Thymus (tissue), 11 donors: ENCODE data around the gene IL21. TPM values are rescaled to one million over a fixed set of nuclear protein-coding genes. Genes with fewer than 3 reads are reported as not detected.
A peak's percentile ranks its signal among the peaks of the same experiment; 100 is the strongest.
"Not testable (repeated sequence)": the region's sequence is repeated elsewhere in the genome, so short reads cannot be mapped to it uniquely, and the experiment has no call there.

ENCODE experiments used
- DNase-seq, 9 donors: peaks; one replicate each; pipeline ENCODE4 v3.0.0-alpha.2; 2013; ENCODE audit warnings: low spot score in 9 of 9, low read depth in 6 of 9, missing footprints in 1 of 9
- H3K27ac ChIP-seq, 2 donors: one replicate each; pipeline ENCODE4 v1.5.1; 2013; ENCODE audit warnings: control low read depth in 1 of 2, low read depth in 1 of 2, low read length in 1 of 2, mild to moderate bottlenecking in 1 of 2, moderate library complexity in 1 of 2
- H3K27me3 ChIP-seq, 2 donors: one replicate each; pipeline ENCODE4 v1.5.1; 2013; ENCODE audit warnings: low read length in 1 of 2; ENCODE audit not compliant: control insufficient read depth in 2 of 2, insufficient read depth in 1 of 2
- H3K36me3 ChIP-seq, 2 donors: one replicate each; pipeline ENCODE4 v1.5.1; 2013; ENCODE audit warnings: low read length in 1 of 2, mild to moderate bottlenecking in 1 of 2, moderate library complexity in 1 of 2; ENCODE audit not compliant: control insufficient read depth in 2 of 2, insufficient read depth in 2 of 2
- H3K4me1 ChIP-seq, 2 donors: one replicate each; pipeline ENCODE4 v1.5.1; 2013; ENCODE audit warnings: low read length in 2 of 2; ENCODE audit not compliant: control insufficient read depth in 2 of 2, insufficient read depth in 2 of 2
- H3K4me3 ChIP-seq, 2 donors: one replicate each; pipeline ENCODE4 v1.5.1; 2013; ENCODE audit warnings: low read length in 2 of 2, control low read depth in 1 of 2, mild to moderate bottlenecking in 1 of 2
- H3K9me3 ChIP-seq, 2 donors: one replicate each; pipeline ENCODE4 v1.5.1; 2013; ENCODE audit warnings: low read length in 1 of 2, mild to moderate bottlenecking in 1 of 2; ENCODE audit not compliant: control insufficient read depth in 2 of 2, insufficient read depth in 1 of 2
- WGBS: extraction: QIAGEN DNeasy Blood & Tissue Kit; methylation state at CpG from one replicate; pipeline ENCODE4 v1.1.7; 2013; 5-methylcytosine and 5-hydroxymethylcytosine counted together
- polyA plus RNA-seq: library from polyadenylated mRNA; stranded (reverse); fragments of 200-250 nt; gene quantifications from one replicate; pipeline ENCODE4 v1.2.3, GENCODE V29; 2013
- total RNA-seq: library from RNA; stranded (reverse); fragments of 120-200 nt; gene quantifications from one replicate; pipeline ENCODE4 v1.2.4, GENCODE V29; 2013
- donor health status: healthy.

Gene IL21
- total and polyA plus RNA-seq, 2 donors: 0.19 to 0.48 TPM

DNA sequence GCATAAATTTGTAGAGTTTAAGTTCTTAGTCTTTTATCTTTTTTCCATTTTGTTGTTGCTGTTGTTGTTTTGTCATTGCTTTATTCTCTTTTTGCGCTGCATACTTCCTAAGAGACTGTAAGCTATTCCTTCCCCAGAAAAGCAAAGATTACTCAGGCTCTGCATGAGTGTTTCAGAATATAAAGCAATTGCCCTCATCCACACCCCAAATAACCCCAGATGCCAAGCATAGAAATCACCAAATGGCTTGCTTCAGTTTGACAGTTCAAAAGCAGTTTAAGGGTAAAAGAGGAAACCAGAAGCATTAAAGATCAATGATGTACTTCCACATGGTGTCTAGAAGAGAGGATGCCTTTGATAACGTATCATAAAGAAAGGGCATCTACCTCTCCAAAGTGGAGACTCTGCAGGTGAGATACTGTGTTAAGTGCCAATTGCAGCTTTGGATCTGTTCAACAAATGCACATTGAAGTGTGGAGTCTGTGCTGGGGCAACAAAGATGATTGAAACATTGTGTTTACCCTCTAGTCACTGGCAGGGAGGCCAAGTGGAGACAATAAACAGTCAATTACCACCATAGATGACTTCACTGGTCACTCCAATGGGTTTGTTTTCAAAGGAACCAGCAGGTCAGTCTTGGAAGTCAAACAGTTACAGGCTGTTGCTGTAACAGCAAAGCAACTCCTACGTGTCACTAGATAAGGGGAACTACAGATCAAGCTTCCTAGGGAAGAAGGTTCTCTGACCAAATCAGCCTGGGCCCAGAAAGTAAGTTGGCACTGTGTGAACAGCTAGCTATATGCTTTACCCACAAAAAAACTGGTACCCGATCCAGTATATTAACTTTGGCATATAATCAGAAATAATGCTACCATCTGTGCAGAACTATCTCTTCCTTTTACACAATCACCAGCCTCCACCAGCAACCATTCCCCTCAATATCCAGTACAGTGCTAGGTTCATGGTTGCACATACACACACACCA is 40.6 kb upstream of the IL21 start:
- Histone ChIP-seq H3K4me1 (no peaks in the 10 kb centered on the region), H3K27ac (no peak overlapping the region), H3K4me3 (no peak overlapping the region), H3K9me3 (no peaks in the 10 kb centered on the region), H3K27me3 (no peaks in the 10 kb centered on the region), H3K36me3 (no peaks in the 10 kb centered on the region)
- DNase-seq: peak in 1 of 9 donors; percentile 19
- WGBS: 79% methylated on average over 4 of the region's 4 CpGs

GRCh38 chr4:122658818-122659295 is 38.0 kb upstream of the IL21 start:
- no peak overlapping the region for H3K4me3 ChIP-seq
- H3K27me3 ChIP-seq: no peaks in the 10 kb centered on the region
- no peak overlapping the region for H3K27ac ChIP-seq
- H3K9me3 ChIP-seq: no peaks in the 10 kb centered on the region
- WGBS: 98% methylated on average over 1 of the region's 1 CpG
- H3K36me3 ChIP-seq: no peaks in the 10 kb centered on the region
- peak in 1 of 9 donors; percentile 24 for DNase-seq
- H3K4me1 ChIP-seq: no peaks in the 10 kb centered on the region

DNA sequence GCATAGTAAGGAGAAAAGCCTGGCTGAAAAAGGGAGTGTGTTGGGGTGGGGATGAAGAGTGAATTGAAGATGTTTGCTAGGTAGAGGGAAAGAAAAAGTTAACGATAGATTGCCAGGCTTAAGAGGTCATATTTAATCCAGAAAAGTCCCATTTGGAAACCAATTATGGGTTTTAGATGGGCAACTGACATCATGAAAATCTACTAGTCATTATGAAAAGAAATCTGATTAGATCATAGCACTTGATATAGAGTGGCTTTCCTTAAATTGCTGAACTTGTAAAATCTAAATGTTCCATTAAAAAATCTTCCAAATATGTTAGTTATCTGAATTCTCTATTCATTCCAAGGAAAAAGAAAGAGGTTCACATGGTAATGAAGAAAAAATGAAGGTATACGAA is 37.5 kb upstream of the IL21 start:
- no peak for DNase-seq
- H3K36me3 ChIP-seq: no peaks in the 10 kb centered on the region
- 88% methylated on average over 2 of the region's 2 CpGs for WGBS
- no peaks in the 10 kb centered on the region for H3K27me3 ChIP-seq
- no peak overlapping the region for H3K4me3 ChIP-seq
- no peaks in the 10 kb centered on the region for H3K4me1 ChIP-seq
- no peaks in the 10 kb centered on the region for H3K9me3 ChIP-seq
- H3K27ac ChIP-seq: no peak overlapping the region

DNA sequence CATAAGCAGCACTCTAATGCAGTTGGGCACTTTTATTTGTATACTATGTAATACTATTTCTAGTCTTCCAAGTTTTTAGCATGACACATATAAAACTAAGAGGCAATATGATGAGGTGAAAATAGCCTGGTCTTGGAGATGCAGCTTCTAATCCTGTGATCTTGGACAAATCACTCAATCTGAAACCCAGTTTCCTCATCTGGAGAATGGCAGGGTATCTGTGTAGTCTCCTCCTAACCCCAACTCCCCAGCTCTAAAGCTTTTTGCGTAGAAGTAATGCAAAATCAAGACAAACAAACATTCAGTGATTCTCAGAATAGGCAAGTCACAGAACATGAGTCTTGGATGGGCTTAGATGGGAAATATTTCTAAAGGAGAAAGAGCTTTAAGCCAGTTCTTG is 36.7 kb upstream of the IL21 start:
- H3K9me3 ChIP-seq: no peaks in the 10 kb centered on the region
- H3K4me1 ChIP-seq: no peaks in the 10 kb centered on the region
- 96% methylated on average over 1 of the region's 1 CpG for WGBS
- H3K36me3 ChIP-seq: no peaks in the 10 kb centered on the region
- no peaks in the 10 kb centered on the region for H3K27me3 ChIP-seq
- DNase-seq: no peak
- H3K27ac ChIP-seq: no peak overlapping the region
- no peak overlapping the region for H3K4me3 ChIP-seq

DNA sequence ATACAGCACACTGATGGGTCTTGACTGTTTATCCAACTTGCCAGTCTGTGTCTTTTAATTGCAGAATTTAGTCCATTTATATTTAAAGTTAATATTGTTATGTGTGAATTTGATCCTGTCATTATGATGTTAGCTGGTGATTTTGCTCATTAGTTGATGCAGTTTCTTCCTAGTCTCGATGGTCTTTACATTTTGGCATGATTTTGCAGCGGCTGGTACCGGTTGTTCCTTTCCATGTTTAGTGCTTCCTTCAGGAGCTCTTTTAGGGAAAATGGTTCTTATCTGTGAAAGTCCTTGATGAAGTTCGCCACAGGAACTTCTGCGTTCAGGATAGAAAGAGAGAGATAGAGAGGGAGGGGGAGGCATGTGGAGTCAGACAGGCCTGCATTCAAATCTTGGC is 35.7 kb upstream of the IL21 start:
- H3K4me1 ChIP-seq, H3K36me3 ChIP-seq, H3K27ac ChIP-seq, DNase-seq, H3K9me3 ChIP-seq, H3K27me3 ChIP-seq, H3K4me3 ChIP-seq: not testable (repeated sequence)
- 76% methylated on average over 4 of the region's 5 CpGs for WGBS

DNA sequence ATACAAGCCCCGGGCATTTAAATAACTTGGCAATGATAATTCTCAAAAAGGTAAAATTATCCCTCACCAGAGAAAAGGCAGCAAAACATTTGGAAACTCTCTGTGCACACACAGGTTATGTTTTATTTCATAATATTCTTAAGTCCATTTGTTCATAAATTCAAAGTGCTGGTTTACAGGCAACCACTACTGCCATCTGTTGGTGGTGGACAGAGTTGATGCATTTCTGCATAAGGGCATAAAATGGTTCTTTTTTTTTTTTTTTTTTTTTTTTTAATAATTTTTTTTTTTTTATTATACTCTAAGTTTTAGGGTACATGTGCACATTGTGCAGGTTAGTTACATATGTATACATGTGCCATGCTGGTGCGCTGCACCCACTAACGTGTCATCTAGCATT is 31.5 kb upstream of the IL21 start:
- H3K9me3 ChIP-seq: no peaks in the 10 kb centered on the region
- H3K4me1 ChIP-seq: no peaks in the 10 kb centered on the region
- 94% methylated on average over 1 of the region's 3 CpGs for WGBS
- no peak overlapping the region for H3K27ac ChIP-seq
- DNase-seq: peak in 7 of 9 donors; percentile 6 to 57 (median 17)
- H3K27me3 ChIP-seq: no peaks in the 10 kb centered on the region
- no peak overlapping the region for H3K4me3 ChIP-seq
- no peaks in the 10 kb centered on the region for H3K36me3 ChIP-seq

GRCh38 chr4:122650148-122650547 is 29.3 kb upstream of the IL21 start:
- no peaks in the 10 kb centered on the region for H3K9me3 ChIP-seq
- 98% methylated on average over 1 of the region's 1 CpG for WGBS
- H3K4me3 ChIP-seq: no peak overlapping the region
- H3K36me3 ChIP-seq: no peaks in the 10 kb centered on the region
- H3K27me3 ChIP-seq: no peaks in the 10 kb centered on the region
- no peak for DNase-seq
- no peak overlapping the region for H3K27ac ChIP-seq
- no peaks in the 10 kb centered on the region for H3K4me1 ChIP-seq

DNA sequence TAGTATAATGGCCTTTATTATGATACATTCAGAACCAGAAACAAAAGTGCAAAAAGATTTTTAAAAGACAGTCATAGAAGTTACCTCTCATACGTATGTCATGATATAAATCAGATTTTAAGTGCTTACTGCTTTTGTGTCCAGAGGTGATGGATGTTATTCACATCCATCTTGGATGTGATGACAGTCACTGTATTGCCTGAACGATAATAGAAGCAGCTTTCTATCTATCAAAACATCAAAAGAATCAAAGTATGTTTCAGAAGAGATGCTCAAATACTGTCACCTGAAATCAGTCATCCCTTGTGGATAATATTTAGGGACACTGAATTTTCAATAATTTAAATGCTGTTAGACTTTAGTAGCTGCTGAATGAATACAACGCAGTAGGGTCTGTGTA is 26.8 kb upstream of the IL21 start:
- 94% methylated on average over 3 of the region's 3 CpGs for WGBS
- Histone ChIP-seq H3K36me3 (no peaks in the 10 kb centered on the region), H3K27ac (no peak overlapping the region), H3K9me3 (no peaks in the 10 kb centered on the region), H3K4me1 (no peaks in the 10 kb centered on the region), H3K27me3 (no peaks in the 10 kb centered on the region), H3K4me3 (no peak overlapping the region)
- DNase-seq: no peak

DNA sequence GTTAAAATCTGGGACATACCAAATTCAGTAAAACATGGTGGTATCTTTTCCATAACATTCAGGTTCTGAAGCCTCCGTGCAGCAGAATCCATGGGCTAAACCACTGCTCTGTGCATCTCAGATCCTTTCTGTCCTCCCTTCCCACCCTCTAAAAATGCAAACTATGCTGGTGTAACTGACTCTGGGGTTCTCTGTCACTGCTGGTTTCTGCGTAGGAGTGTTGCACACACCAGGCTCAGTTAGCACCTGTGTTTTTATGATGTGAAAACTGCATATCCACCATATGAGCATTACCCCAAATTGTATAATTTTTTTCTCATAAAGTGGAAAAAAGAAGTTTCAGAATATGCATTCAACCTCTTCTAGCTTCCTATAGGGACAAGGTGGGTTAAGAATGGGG is 22.4 kb upstream of the IL21 start:
- WGBS: 95% methylated on average over 2 of the region's 2 CpGs
- no peaks in the 10 kb centered on the region for H3K27me3 ChIP-seq
- peaks cover 0 to 9% of the 10 kb centered on the region in 2 donors for H3K4me1 ChIP-seq
- no peak overlapping the region for H3K27ac ChIP-seq
- no peaks in the 10 kb centered on the region for H3K36me3 ChIP-seq
- no peak overlapping the region for H3K4me3 ChIP-seq
- no peaks in the 10 kb centered on the region for H3K9me3 ChIP-seq
- no peak for DNase-seq
